SK-N-MC (cell line): ENCODE results near the gene LYZL6.

Experiments used
- EZH2 ChIP-seq: fragments of 200-600 bp; sonication (generic); IDR thresholded peaks from one replicate; pipeline ENCODE4 v1.6.1; 2017; ENCODE audit warnings: antibody characterized with exemption
- FOXP2 ChIP-seq: optimal IDR thresholded peaks from 2 replicates; pipeline ENCODE3; 2011; ENCODE audit warnings: mild to moderate bottlenecking, moderate library complexity; ENCODE audit not compliant: insufficient read depth; ENCODE audit errors: extremely low read length, control extremely low read depth
- POLR2AphosphoS5 ChIP-seq: IDR thresholded peaks from 2 replicates; pipeline ENCODE4 v1.6.1; 2012; ENCODE audit warnings: mild to moderate bottlenecking, low read depth, low read length, borderline replicate concordance

GRCh38 chr17:35889818-35890773 is 53.4 kb downstream of the LYZL6 start:
- TF ChIP-seq POLR2AphosphoS5 (no peak), EZH2 (no peak), FOXP2 (no peak)
